Fibroblast of the aortic adventitia (primary cell): ENCODE data around the gene DMRT3. TPM values are rescaled to one million over a fixed set of nuclear protein-coding genes. Genes with fewer than 3 reads are reported as not detected.

Experiments used
- DNase-seq: peaks from one replicate; pipeline ENCODE4 v3.0.0-alpha.2; 2010; ENCODE audit warnings: low read depth
- H3K4me3 ChIP-seq: 2 replicates; pipeline ENCODE4 v1.5.1; 2011; ENCODE audit warnings: low read depth, mild to moderate bottlenecking, control low read depth, low read length, moderate library complexity
- total RNA-seq: library from RNA; depleted of rRNA; stranded (reverse); fragments of >200 nt; gene quantifications from 2 replicates; pipeline ENCODE4 v1.2.3, GENCODE V29; 2012; ENCODE audit warnings: low replicate concordance
- TF ChIP-seq, protein P1 (sequence below): IDR thresholded peaks from 2 replicates; pipeline ENCODE4 v1.5.1; 2011; ENCODE audit warnings: mild to moderate bottlenecking, low read length, control low read depth, inconsistent platforms; ENCODE audit not compliant: insufficient read depth

Gene DMRT3, protein sequence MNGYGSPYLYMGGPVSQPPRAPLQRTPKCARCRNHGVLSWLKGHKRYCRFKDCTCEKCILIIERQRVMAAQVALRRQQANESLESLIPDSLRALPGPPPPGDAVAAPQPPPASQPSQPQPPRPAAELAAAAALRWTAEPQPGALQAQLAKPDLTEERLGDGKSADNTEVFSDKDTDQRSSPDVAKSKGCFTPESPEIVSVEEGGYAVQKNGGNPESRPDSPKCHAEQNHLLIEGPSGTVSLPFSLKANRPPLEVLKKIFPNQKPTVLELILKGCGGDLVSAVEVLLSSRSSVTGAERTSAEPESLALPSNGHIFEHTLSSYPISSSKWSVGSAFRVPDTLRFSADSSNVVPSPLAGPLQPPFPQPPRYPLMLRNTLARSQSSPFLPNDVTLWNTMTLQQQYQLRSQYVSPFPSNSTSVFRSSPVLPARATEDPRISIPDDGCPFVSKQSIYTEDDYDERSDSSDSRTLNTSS
- not detected in 2 replicates for total RNA-seq

DNA sequence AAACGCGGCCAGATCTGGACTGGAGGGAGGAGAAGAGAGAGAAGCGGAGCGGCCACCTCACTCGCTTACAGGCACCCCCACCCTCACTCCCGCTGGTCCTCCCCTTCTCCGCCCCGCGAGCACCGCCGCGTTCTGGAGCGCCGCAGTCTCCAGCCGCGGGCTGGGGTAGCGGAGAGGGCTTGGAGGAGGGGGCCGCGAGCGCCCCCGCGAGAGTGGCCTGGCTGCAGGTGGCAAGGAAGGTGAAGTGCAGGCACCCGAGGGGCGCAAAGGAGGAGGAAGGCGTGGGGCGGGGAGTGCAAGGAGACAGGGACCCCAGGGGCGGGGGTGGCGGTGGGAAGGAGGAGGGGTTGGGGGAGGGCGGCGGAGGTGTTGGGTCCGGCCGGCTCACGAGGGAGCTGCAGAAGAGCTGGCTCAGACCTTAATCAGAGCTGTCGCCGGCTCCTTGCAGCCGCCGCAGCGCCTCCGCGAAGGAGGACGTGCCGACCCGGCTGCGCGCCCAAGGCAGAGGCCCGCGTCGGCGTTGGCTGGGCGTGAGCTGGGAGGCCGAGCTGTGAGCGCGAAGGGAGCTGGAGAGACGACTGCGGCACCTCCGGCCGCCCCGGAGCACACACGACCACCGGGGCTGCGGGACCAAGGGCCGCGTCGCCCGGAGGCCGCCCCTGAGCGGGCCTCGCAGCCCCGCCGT lies at the start of gene DMRT3:
DMRT3 (plus strand) TSS at position 398 of the 685 bp plus-strand sequence. CDS start 347 bp downstream, outside the sequence.
- TF ChIP-seq, protein P1, sequence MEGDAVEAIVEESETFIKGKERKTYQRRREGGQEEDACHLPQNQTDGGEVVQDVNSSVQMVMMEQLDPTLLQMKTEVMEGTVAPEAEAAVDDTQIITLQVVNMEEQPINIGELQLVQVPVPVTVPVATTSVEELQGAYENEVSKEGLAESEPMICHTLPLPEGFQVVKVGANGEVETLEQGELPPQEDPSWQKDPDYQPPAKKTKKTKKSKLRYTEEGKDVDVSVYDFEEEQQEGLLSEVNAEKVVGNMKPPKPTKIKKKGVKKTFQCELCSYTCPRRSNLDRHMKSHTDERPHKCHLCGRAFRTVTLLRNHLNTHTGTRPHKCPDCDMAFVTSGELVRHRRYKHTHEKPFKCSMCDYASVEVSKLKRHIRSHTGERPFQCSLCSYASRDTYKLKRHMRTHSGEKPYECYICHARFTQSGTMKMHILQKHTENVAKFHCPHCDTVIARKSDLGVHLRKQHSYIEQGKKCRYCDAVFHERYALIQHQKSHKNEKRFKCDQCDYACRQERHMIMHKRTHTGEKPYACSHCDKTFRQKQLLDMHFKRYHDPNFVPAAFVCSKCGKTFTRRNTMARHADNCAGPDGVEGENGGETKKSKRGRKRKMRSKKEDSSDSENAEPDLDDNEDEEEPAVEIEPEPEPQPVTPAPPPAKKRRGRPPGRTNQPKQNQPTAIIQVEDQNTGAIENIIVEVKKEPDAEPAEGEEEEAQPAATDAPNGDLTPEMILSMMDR, result no peak
- no peak for DNase-seq
- no peak within 1 kb of the TSS for H3K4me3 ChIP-seq

DNA sequence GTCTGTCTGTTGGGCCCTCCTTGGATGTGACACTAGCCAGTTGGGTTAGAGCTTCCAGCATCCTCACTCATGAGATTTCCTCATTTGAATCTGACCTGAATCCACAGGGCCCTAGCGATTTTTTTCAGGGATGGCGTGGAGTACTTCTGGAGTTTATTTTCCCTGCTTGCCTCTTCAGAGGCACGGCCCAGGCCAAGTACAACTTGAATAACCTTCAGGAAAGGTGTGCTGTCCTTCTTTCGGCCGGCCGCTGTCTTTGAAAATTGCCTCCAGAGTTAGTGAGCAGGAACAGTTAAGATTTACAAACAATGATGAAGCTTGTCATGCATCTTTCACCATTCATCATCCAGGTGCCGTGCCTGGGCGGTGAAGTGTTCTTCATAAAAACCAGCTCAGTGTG lies 49.5 kb upstream of the DMRT3 start:
- TF ChIP-seq, protein P1, result no peak
- H3K4me3 ChIP-seq, result no peak overlapping the region
- DNase-seq, result no peak

DNA sequence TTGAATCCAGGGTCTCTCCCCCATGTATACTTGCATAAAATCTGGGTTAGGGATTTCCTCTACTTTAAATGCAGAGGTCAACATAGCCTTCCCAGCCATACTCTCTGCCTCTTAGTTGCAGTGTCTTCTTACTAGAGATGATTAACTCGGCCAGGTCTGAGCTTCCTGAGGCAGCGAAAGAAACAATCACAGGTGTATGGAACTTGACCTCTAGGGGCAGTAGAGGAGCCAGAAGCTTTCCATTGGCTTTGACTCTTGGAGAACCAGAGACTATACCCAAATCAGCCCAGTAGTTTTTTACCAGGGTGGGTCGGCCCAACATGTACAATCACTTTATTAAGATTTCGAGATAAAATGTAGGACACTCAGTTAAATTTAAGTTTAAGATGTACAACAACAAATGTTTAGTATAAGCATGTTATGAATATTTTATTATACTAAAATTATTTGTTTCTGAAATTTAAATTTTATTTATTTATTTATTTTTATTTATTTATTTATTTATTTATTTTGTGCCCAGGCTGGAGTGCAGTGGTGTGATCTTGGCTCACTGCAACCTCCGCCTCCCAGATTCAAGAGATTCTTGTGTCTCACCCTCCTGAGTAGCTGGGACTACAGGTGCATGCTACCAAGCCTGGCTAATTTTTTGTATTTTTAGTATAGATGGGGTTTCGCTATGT lies 48.0 kb upstream of the DMRT3 start:
- TF ChIP-seq, protein P1, result peak; percentile 42
- no peak overlapping the region for H3K4me3 ChIP-seq
- DNase-seq, result no peak

DNA sequence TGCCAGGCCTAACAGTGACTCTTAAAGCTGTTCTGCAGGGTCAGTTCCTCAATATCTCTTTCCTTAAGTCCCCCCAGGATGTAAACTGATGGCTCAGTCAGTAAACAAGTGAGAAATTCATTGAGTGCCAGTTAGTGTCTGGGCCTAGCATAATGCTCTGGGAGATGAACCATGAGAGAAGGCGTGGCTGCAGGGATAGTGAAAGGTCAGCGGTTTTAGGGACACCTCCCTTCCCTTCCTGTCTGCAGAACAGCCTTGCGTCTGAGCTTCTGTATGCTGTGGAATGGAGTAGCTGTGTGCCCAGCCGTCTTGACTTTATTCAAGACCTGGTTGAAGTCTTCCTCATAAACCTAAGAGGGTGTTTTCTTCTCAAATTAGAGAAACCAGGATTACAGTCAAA lies 46.7 kb upstream of the DMRT3 start:
- H3K4me3 ChIP-seq, result no peak overlapping the region
- TF ChIP-seq, protein P1, result no peak
- DNase-seq, result no peak

DNA sequence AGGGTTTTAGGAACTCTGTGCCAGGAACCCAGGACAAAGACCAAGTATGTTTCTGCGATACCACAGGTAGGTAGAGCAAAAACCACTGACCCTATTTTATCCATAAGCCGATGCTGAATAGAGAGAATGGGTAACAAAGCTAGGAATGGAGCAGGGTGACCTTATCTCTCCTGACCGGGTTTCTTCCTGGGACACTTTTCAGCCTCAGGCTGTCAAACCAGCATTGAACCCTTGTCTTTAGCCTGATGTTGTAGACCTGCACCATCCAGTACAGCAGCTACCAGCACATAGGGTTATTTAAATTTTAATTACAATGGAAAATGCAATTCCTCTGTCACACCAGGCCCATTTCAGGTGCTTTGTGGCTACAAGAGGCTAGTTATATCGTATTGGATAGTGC lies 43.1 kb upstream of the DMRT3 start:
- H3K4me3 ChIP-seq, result no peak overlapping the region

DNA sequence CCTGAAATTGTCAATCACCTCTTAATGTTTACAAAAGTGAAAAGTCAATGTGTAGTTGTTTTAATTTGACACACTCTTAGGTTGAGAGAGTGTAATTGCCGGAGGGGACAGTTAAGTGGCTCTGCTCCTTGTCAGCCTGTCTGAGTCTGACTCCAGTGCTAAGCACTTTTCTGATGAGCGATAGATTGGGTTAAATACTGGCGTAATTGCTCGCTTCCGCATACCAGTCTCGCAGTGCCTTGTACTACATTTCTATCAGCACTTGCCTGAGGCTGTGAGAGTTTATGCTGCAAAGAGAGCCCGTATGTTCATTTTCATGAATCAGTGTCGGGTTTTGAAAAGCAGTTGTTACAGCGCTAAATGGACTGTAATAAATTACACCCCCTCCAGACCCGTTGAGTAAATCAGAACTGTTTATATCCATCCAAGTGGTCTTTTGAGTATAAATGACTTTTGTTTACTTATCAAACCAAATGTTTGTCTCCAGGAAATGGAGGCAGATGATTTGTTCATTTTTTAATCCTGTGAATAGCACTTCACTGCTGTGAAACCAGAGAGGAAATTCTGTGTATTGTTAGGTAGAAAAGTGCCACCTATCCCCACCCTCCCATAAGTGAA lies 41.0 kb upstream of the DMRT3 start:
- TF ChIP-seq, protein P1, result no peak
- H3K4me3 ChIP-seq, result no peak overlapping the region
- DNase-seq, result peak; percentile 4

More for the DNA sequence above, 43.1 kb upstream of the DMRT3 start:
- DNase-seq, result no peak
- TF ChIP-seq, protein P1, result no peak
